HEK293 (cell line): ENCODE measurements around the gene EVI5.

Source experiments
- CTCF ChIP-seq: fragments of 450-650 bp; formaldehyde crosslinking; IDR thresholded peaks from 2 replicates; pipeline ENCODE4 v1.5.1; 2016; ENCODE audit warnings: missing biosample characterization, missing genetic modification characterization
- MEIS1 ChIP-seq: sonication (generic); formaldehyde crosslinking; IDR thresholded peaks from 2 replicates; pipeline ENCODE4 v1.8.1; 2022; ENCODE audit warnings: missing genetic modification reagents, mild to moderate bottlenecking, borderline replicate concordance
- REST ChIP-seq: fragments of 450-650 bp; formaldehyde crosslinking; IDR thresholded peaks from 2 replicates; pipeline ENCODE4 v1.5.1; 2016; ENCODE audit warnings: missing biosample characterization, missing genetic modification characterization
- TCF7L2 ChIP-seq: IDR thresholded peaks from 2 replicates; pipeline ENCODE4 v1.6.1; 2011; ENCODE audit warnings: low read depth, mild to moderate bottlenecking, inconsistent platforms, low read length, moderate library complexity, borderline replicate concordance
- ZFP37 ChIP-seq: fragments of 450-650 bp; formaldehyde crosslinking; IDR thresholded peaks from 2 replicates; pipeline ENCODE4 v1.5.1; 2016; ENCODE audit warnings: missing biosample characterization, missing genetic modification characterization
- ZNF391 ChIP-seq: fragments of 450-650 bp; formaldehyde crosslinking; IDR thresholded peaks from 2 replicates; pipeline ENCODE4 v1.5.1; 2016; ENCODE audit warnings: low read depth, missing biosample characterization, missing genetic modification characterization, borderline replicate concordance
- ZNF785 ChIP-seq: fragments of 450-650 bp; formaldehyde crosslinking; IDR thresholded peaks from 2 replicates; pipeline ENCODE4 v1.5.1; 2016; ENCODE audit warnings: missing biosample characterization, missing genetic modification characterization
- ZSCAN23 ChIP-seq: fragments of 450-650 bp; formaldehyde crosslinking; IDR thresholded peaks from 2 replicates; pipeline ENCODE4 v1.5.1; 2016; ENCODE audit warnings: missing biosample characterization, missing genetic modification characterization

- TF ChIP-seq ZSCAN23 (tag by site-specific recombination): no peak
- no peak for TF ChIP-seq REST
- TF ChIP-seq ZNF391 (tag by site-specific recombination): no peak
- no peak for TF ChIP-seq MEIS1
- no peak for TF ChIP-seq CTCF (tag by site-specific recombination)
- no peak for TF ChIP-seq ZFP37 (tag by site-specific recombination)
- TF ChIP-seq TCF7L2: no peak
- no peak for TF ChIP-seq ZNF785 (tag by site-specific recombination)
Observed at GRCh38 chr1:92536980-92537884, 247.7 kb downstream of the EVI5 start.
